Stimulated activated naive CD8-positive, alpha-beta T cell treated with anti-CD3 and anti-CD28 coated beads, Interleukin-15, Interleukin-2, amounts not matched to agents 100 ng/mL and 50 ng/mL, for 24 hours (primary cell): ENCODE data around the gene PRKN.

Source experiments
- H3K27ac Mint-ChIP-seq: one replicate; pipeline ENCODE4 v1.8.0; 2021; ENCODE audit warnings: mild to moderate bottlenecking, mixed read lengths
- H3K27me3 Mint-ChIP-seq: one replicate; pipeline ENCODE4 v1.8.0; 2021; ENCODE audit warnings: mixed read lengths
- H3K36me3 Mint-ChIP-seq: one replicate; pipeline ENCODE4 v1.8.0; 2021; ENCODE audit warnings: low read depth, mixed read lengths
- H3K4me1 Mint-ChIP-seq: one replicate; pipeline ENCODE4 v1.8.0; 2021; ENCODE audit warnings: low read depth, mixed read lengths
- H3K4me3 Mint-ChIP-seq: one replicate; pipeline ENCODE4 v1.8.0; 2021; ENCODE audit warnings: mild to moderate bottlenecking, mixed read lengths
- H3K9me3 Mint-ChIP-seq: one replicate; pipeline ENCODE4 v1.8.0; 2021; ENCODE audit warnings: mixed read lengths

PRKN gene

DNA sequence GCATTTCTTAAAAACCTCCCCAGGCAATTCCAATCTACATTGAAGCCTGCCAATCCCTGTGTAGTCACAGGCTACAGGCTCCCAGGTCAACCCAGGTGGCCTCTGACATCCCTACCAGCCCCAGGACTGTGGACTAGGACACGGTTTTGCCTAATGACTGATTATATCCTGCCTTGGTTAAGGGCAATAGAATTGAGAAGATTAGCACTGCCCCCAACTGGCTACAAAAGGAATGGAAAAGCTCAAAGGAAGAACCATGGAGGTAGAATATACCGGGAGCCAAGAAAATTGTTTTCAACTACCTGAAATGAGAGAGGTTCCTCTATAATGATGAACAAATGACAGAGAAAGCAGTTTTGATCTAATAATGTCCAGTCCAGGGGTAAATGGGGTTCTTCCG is 1032.6 kb downstream of the PRKN start:
- H3K4me1 Mint-ChIP-seq, result no peaks in the 10 kb centered on the region
- H3K4me3 Mint-ChIP-seq, result no peak overlapping the region
- H3K27me3 Mint-ChIP-seq, result no peaks in the 10 kb centered on the region
- H3K9me3 Mint-ChIP-seq, result no peaks in the 10 kb centered on the region
- H3K36me3 Mint-ChIP-seq, result no peaks in the 10 kb centered on the region
- no peak overlapping the region for H3K27ac Mint-ChIP-seq

DNA sequence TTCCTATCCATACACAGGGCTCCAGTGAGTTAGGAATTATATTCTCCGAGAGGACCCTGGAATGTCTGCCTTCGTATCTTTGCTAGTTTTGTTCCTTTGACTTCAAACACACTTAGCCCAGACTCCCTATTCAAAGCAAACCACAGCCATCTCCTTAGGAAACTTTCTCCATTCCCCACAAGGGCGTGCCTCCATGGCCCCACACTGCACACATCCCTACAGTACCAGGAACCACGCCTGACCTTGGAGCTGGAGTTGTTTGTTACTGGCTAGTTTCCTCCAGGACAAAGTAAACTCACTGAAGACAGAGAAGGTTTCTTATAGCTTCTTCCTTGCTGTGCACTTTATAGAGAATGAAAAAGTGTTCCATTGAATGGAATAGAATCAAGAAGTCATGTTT is 1040.9 kb downstream of the PRKN start:
- H3K4me1 Mint-ChIP-seq, result no peaks in the 10 kb centered on the region
- H3K4me3 Mint-ChIP-seq, result no peak overlapping the region
- H3K36me3 Mint-ChIP-seq, result no peaks in the 10 kb centered on the region
- no peak overlapping the region for H3K27ac Mint-ChIP-seq
- H3K9me3 Mint-ChIP-seq, result no peaks in the 10 kb centered on the region
- H3K27me3 Mint-ChIP-seq, result no peaks in the 10 kb centered on the region

DNA sequence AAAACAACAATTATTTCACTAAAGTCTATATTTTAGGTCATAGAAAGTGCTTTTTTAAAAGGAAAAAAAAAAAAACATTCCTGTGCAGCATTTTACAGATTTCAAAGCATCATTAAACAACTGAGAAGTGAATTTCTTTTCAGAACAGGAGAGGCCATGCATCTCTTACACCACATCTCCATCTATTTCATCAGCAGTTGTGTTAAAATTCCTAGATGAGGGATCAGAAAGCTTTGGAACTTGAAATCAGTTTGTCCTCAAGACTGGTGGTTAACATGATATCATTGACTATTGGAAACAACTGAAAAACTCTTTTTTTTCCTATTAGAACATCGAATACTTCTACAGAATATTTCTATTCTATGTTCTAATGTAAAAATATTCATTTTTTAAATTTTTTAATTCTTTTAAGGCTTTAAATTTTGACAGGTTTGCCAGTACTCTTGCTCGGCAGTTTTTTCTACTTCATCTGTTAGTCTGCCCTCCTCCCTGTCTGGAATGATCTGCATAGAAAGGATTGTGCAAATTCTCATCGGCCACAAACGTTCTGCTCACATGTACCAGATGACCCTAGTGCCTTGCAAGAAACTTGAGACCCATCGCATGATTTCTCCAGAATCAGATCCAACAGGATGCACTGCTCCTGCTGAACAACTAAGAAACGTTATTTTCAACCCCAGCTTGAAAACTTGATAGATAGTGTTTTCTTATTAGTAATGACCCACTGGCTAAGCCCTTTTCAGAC is 1042.7 kb downstream of the PRKN start:
- Mint-ChIP-seq H3K4me1 (no peaks in the 10 kb centered on the region), H3K36me3 (no peaks in the 10 kb centered on the region), H3K27ac (no peak overlapping the region)

DNA sequence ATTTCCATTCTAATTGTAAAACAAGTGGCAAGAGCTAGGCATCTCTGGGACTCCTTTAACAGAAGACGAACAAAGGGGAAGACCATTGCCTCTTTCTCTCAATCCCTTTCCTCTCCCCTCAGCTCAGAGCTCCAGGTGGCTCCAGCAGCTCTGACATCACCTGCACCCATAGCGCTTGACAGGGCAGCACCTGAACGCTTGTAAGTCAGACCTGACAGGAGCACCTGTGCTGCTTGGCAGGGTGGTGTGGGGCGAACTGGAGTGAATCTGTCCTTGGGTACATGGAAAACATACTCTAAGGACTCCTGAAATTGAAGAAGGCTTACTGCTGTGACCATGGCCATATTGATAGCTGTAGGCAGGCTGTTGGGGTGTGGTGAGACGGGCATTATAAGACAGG is 1044.2 kb downstream of the PRKN start:
- H3K27me3 Mint-ChIP-seq, result no peaks in the 10 kb centered on the region

More for the DNA sequence above, 1042.7 kb downstream of the PRKN start:
- Mint-ChIP-seq H3K9me3 (no peaks in the 10 kb centered on the region), H3K27me3 (no peaks in the 10 kb centered on the region), H3K4me3 (no peak overlapping the region)

DNA sequence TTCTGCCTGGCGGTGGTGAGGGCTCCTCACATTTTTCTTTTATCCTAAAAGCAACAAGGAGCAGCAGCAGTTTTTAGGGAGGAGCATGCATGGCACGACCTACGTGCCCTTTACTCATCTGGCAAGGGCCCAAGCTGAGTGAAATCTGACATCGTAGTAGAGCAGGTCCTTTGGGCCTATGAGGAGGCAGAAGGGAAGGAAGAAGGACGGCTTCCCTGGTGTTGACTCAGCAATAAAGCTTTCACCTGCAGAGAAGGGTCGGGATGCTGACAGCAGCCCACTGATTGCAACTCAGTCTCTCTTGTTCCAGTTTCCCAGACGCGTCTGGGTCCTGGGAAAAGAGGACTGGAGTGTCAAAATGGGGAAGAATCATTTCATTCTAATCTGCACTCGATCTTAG is 1044.6 kb downstream of the PRKN start:
- H3K4me3 Mint-ChIP-seq, result no peak overlapping the region
- H3K36me3 Mint-ChIP-seq, result no peaks in the 10 kb centered on the region
- no peak overlapping the region for H3K27ac Mint-ChIP-seq
- H3K9me3 Mint-ChIP-seq, result no peaks in the 10 kb centered on the region
- no peaks in the 10 kb centered on the region for H3K4me1 Mint-ChIP-seq
- H3K27me3 Mint-ChIP-seq, result no peaks in the 10 kb centered on the region

More for the DNA sequence above, 1044.2 kb downstream of the PRKN start:
- Mint-ChIP-seq H3K9me3 (no peaks in the 10 kb centered on the region), H3K36me3 (no peaks in the 10 kb centered on the region), H3K4me1 (no peaks in the 10 kb centered on the region), H3K4me3 (no peak overlapping the region), H3K27ac (no peak overlapping the region)

DNA sequence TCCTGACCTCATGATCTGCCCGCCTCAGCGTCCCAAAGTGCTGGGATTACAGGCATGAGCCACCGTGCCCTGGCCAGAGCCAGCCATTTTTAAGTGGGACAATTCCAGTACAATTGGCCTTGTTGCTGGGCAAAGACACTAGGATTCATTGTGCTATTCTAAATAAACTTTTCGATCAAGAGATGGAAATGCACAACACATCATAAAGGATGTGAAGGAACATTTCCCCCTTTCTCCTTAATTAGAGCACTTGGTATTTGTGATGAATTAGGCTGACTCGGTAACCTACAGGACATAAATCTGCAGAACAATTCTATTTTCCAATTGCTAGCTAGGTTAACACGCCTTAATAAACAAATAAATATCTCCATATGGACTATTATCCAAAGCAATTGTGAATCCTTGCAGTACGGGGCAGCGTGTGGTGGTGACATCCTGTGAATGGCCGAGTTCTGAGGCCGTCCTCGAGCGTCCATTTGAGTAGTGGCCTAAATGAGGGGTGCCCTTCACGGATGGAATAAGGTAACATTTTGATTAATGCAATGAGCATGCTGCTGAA is 1047.5 kb downstream of the PRKN start:
- Mint-ChIP-seq H3K27ac (no peak overlapping the region), H3K27me3 (no peaks in the 10 kb centered on the region), H3K4me1 (no peaks in the 10 kb centered on the region), H3K9me3 (no peaks in the 10 kb centered on the region), H3K36me3 (no peaks in the 10 kb centered on the region), H3K4me3 (no peak overlapping the region)

DNA sequence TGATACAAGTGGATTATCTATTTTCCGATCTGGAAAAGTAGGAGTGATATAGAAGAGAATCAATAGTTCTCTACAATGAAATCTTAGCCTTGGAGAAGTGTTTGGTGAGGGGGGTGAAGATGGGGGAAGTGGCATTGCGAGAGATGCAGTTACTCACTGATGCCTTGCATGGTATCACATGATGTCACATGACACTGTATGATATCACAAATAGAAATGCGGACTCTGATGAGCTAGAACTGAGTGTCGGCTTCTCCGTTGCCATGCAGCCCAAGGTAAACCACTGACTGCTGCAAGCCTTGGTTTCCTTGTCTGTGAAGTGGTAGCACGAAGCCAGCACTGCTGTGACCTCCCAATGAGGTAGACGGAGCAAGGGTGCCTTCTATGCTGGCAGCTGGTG is 1050.4 kb downstream of the PRKN start:
- H3K27ac Mint-ChIP-seq, result no peak overlapping the region
- no peaks in the 10 kb centered on the region for H3K27me3 Mint-ChIP-seq
- no peaks in the 10 kb centered on the region for H3K36me3 Mint-ChIP-seq
- H3K4me1 Mint-ChIP-seq, result no peaks in the 10 kb centered on the region
- no peak overlapping the region for H3K4me3 Mint-ChIP-seq
- H3K9me3 Mint-ChIP-seq, result no peaks in the 10 kb centered on the region

DNA sequence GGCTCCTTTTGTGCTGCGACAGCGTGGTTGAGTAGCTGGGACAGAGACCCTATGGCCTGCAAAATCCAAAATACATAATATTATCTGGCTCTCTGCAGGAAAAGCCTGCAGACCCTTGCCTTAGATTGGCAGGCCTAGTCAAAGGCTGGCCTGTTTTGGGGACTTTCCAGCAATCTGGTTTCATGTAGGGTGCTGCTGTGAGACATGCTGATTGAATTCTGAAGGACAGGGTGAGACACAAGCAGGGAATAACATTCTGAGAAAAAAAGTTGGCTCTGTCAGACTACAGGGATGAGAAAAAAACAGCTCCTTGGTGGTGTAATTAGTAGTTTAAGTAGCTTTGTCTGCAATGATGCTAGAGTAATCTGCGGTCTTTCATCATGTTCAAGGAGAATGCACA is 1051.0 kb downstream of the PRKN start:
- H3K27ac Mint-ChIP-seq, result no peak overlapping the region
- no peak overlapping the region for H3K4me3 Mint-ChIP-seq
- no peaks in the 10 kb centered on the region for H3K4me1 Mint-ChIP-seq

DNA sequence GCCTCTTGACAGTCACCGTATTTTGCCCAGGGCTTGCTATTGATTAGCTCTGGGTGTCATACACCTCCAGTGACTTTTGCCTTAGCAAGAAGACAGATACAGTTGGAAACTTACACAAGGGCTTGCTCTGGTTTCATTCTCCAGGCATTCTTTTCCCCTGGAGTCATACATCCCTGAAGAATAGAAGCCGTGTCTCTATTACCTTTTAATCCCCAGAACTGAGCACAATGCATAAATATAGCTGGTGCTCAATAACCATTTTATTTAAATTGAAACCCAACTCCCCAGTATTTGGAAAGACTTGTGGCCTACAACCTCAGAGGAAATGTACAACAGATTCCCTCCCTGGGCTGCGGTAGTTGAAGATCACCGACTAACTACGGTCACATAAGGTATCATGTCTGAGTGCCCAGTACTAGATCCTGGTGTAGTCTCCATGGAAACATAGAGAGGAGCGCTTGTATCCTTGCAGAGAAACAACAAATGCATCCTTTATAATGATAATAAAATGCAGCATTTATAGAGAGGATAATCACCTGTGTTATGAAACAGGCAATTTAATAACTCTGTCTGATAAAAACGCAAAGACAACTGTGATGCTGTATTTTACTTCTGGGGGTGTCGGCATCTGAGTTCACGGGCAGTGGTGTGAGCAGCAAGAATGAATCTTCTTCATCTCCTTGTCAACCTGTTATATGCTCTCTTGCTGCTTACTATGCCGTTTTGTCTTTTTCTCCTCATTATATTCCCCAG is 1052.5 kb downstream of the PRKN start:
- Mint-ChIP-seq H3K27ac (no peak overlapping the region), H3K27me3 (no peaks in the 10 kb centered on the region), H3K9me3 (no peaks in the 10 kb centered on the region), H3K4me3 (no peak overlapping the region), H3K4me1 (no peaks in the 10 kb centered on the region), H3K36me3 (no peaks in the 10 kb centered on the region)

More for the DNA sequence above, 1051.0 kb downstream of the PRKN start:
- no peaks in the 10 kb centered on the region for H3K36me3 Mint-ChIP-seq
- H3K9me3 Mint-ChIP-seq, result no peaks in the 10 kb centered on the region
- no peaks in the 10 kb centered on the region for H3K27me3 Mint-ChIP-seq

DNA sequence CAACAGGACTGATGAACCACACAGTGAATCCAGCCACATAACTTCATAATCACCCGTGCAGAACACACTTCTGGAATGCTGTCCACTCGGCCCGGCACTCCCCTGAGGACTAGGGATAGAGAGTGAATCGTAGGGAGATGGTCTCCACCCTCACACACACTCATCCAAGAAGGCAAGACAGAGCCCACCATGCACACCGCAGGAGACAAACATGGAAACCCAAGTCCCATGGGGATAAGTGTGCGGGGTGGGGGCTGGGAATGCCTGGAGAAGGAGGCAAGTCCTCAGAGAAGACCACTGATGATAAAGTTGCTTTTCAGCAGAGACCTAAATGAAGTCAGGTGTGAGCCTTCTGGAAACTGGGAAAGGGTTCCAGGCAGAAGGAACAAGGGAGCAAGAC is 1054.5 kb downstream of the PRKN start:
- Mint-ChIP-seq H3K4me3 (no peak overlapping the region), H3K4me1 (no peaks in the 10 kb centered on the region), H3K27me3 (no peaks in the 10 kb centered on the region), H3K27ac (no peak overlapping the region), H3K36me3 (no peaks in the 10 kb centered on the region), H3K9me3 (no peaks in the 10 kb centered on the region)

DNA sequence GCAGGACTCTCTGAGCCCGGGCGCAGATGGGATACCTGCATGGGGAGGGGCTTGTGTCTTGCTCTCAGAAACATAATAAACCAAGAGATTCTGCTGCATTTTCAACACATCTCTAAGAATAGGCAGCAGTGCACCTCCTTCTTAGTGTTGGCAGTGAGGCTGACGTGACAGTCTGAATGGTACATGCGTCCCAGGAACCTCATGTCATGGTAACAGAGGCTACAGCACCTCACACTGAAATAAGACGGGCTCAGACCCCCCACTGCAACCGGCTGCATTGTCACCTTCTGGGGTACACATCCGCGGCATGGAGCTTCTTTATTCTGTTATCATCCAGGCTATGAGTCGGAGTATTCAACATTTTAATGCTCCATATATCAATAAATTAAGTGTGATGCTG is 1056.4 kb downstream of the PRKN start:
- Mint-ChIP-seq H3K36me3 (no peaks in the 10 kb centered on the region), H3K27me3 (no peaks in the 10 kb centered on the region), H3K27ac (no peak overlapping the region), H3K4me1 (no peaks in the 10 kb centered on the region), H3K4me3 (no peak overlapping the region), H3K9me3 (no peaks in the 10 kb centered on the region)

DNA sequence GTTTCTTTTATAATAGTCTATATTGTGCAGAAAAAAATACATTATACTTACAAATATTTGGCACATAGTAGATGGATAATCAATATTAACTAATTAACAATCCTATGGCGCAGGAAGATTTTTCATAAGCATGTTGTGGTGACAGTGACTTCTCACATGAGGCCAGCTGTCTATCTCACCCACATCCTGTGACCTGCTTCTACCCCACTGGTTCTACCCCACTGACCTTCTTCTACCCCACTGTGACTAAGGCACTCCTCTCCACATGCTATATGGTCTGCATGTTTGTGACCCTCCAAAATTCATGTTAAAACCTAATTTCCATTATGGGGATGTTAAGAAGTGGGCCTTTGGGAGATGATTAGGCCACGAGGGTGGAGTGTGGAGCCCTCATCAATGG is 1058.9 kb downstream of the PRKN start:
- H3K9me3 Mint-ChIP-seq, result peaks cover 6% of the 10 kb centered on the region
- H3K27me3 Mint-ChIP-seq, result no peaks in the 10 kb centered on the region
- H3K4me3 Mint-ChIP-seq, result no peak overlapping the region
- no peaks in the 10 kb centered on the region for H3K36me3 Mint-ChIP-seq
- H3K4me1 Mint-ChIP-seq, result no peaks in the 10 kb centered on the region
- no peak overlapping the region for H3K27ac Mint-ChIP-seq

DNA sequence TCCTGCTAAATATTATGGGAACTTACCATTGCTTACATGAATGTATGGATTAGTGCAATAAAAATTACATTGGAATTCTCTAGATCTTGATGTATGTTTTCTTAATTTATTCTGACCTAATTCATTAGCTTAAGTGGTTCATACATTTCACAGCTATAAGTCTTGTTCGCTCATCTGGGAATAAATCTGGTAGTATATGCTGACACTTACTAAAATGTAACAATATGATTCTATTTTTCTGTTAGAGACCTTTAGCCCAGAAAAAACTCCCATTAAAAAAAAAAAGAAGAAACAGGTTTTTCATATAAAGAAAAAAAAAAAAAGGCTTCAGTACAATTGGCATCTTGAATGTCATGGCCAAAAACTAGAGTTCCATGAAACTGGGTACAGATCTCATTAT is 1059.6 kb downstream of the PRKN start:
- no peak overlapping the region for H3K4me3 Mint-ChIP-seq
- no peaks in the 10 kb centered on the region for H3K4me1 Mint-ChIP-seq
- H3K36me3 Mint-ChIP-seq, result peaks cover 2% of the 10 kb centered on the region
- H3K27ac Mint-ChIP-seq, result no peak overlapping the region
- H3K9me3 Mint-ChIP-seq, result peaks cover 7% of the 10 kb centered on the region
- H3K27me3 Mint-ChIP-seq, result no peaks in the 10 kb centered on the region

DNA sequence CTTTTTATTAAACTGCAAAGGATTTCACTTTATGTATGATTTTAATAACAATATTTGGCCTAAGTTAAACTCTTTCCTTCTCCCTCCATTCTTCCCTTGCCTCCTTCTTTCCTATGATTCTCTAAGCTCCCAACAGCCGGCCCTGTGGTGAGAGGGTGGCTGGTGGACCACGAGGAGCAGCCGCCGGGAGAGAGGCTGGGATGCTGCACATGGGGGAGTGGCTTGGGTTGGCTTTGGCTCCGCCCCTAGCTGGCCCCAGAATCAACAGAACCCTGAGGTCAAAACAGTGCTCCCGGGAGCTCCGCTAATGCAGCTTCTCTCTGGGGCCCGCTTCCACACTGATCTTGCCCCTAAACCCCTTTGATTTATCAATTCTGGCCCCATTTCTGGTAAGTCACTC is 1063.9 kb downstream of the PRKN start:
- no peaks in the 10 kb centered on the region for H3K4me1 Mint-ChIP-seq
- peaks cover 18% of the 10 kb centered on the region for H3K9me3 Mint-ChIP-seq
- peaks cover 4% of the 10 kb centered on the region for H3K36me3 Mint-ChIP-seq
- no peaks in the 10 kb centered on the region for H3K27me3 Mint-ChIP-seq
- no peak overlapping the region for H3K27ac Mint-ChIP-seq
- H3K4me3 Mint-ChIP-seq, result no peak overlapping the region

DNA sequence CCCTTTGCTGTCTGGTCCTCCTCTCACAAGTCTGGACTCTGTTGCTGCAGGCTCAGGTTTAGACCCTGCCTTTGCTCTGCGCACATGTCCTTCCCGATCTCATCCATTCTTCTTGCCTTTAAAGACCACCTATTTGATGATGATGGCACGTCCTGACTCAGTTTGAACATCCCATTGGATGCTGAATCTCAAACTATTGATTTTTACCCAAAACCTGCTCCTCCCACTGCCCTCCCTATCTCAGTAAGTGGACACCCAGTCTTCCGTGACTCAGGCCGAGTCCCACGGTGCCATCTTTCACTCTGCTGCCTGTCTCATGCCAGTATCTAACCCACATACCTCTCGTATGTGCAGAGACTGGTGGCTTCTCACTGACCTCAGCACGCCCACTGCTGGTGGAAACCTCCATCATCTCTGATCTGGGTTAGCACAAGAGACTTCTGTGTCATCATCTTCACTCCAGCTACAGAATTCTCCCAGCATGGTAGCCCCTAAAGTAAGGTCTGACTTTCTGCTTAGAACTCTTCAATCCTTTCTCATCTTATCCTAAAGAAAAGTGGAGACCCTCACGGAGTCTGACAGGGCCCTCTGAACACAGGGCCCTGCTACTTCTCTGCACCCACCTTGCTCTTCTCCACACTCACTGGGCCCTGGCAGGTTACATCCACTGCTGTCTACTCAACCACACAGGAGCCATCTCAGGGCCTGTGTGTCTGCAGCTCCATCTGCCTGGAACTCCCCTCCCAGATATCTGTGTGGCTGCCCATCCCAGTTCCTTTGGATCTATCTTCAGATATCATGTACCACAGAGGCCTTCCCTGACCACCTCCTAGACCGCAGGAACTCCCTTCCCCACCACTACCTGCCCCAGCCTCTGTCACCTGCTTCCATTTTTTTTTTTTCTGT is 1066.6 kb downstream of the PRKN start:
- Mint-ChIP-seq H3K4me3 (no peak overlapping the region), H3K27ac (no peak overlapping the region), H3K9me3 (peaks cover 18% of the 10 kb centered on the region), H3K27me3 (no peaks in the 10 kb centered on the region), H3K36me3 (peaks cover 4% of the 10 kb centered on the region), H3K4me1 (no peaks in the 10 kb centered on the region)
